Measurements from ENCODE around the gene NEMP2.

DNA sequence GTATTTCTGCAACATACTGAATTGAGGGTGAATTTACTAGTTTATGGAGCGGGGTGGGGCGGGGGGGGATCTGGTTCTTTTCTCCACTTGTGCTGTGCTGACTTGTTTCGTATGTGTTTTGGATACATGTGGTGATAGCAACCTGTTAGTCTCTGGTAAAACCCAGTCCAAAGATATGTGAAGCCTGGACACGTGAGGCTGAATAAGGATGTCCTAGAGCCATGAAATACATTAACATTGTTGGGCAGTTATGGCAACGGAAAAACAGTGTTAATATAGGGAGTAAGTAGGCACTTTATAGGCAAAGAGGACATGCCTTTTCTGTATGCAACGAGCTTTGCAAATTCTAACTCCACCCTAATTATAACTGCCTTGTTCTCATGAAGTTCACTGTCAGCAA, 42.1 kb upstream of the NEMP2 start:
- no peak for TF ChIP-seq POLR2A (IDR thresholded peaks at IDR 0.05)
- TF ChIP-seq, protein P1, sequence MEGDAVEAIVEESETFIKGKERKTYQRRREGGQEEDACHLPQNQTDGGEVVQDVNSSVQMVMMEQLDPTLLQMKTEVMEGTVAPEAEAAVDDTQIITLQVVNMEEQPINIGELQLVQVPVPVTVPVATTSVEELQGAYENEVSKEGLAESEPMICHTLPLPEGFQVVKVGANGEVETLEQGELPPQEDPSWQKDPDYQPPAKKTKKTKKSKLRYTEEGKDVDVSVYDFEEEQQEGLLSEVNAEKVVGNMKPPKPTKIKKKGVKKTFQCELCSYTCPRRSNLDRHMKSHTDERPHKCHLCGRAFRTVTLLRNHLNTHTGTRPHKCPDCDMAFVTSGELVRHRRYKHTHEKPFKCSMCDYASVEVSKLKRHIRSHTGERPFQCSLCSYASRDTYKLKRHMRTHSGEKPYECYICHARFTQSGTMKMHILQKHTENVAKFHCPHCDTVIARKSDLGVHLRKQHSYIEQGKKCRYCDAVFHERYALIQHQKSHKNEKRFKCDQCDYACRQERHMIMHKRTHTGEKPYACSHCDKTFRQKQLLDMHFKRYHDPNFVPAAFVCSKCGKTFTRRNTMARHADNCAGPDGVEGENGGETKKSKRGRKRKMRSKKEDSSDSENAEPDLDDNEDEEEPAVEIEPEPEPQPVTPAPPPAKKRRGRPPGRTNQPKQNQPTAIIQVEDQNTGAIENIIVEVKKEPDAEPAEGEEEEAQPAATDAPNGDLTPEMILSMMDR (IDR thresholded peaks at IDR 0.05): no peak

All from adrenal gland (tissue), 5 donors.